Gastrocnemius medialis (tissue), 4 donors: ENCODE data around the gene LTO1. TPM values are rescaled to one million over a fixed set of nuclear protein-coding genes. Genes with fewer than 3 reads are reported as not detected.

Experiments
- ATAC-seq, 2 donors: fragments of 150-250 bp; one replicate each; pipeline ENCODE4 v1.9.1; 2016
- DNase-seq, 2 donors: peaks; one replicate each; pipeline ENCODE4 v3.0.0-alpha.2; 2019
- H3K27ac ChIP-seq, 4 donors: fragments of 200-600 bp; sonication (generic); 1 replicate in 1 of 4; 2 replicates in 3 of 4; pipeline ENCODE4 v1.5.1; 2016 to 2018; ENCODE audit warnings: mild to moderate bottlenecking in 2 of 4, moderate library complexity in 1 of 4
- H3K27me3 ChIP-seq, 3 donors: fragments of 200-600 bp; sonication (generic) in 2 of 3; 1 replicate in 1 of 3; 2 replicates in 2 of 3; pipeline versions ENCODE4 v1.5.1 to v1.6.0; 2016 to 2019; ENCODE audit warnings: mild to moderate bottlenecking in 1 of 3, moderate library complexity in 1 of 3
- H3K36me3 ChIP-seq, 2 donors: fragments of 200-600 bp; sonication (generic) in 1 of 2; one replicate each; pipeline ENCODE4 v1.5.1; 2017 to 2018
- H3K4me1 ChIP-seq, 2 donors: fragments of 200-600 bp; sonication (generic) in 1 of 2; one replicate each; pipeline ENCODE4 v1.5.1; 2016 to 2017; ENCODE audit warnings: mild to moderate bottlenecking in 2 of 2
- H3K4me3 ChIP-seq, 4 donors: fragments of 200-600 bp; sonication (generic) in 3 of 4; 1 replicate in 1 of 4; 2 replicates in 3 of 4; pipeline ENCODE4 v1.5.1; 2016 to 2019; ENCODE audit warnings: mild to moderate bottlenecking in 2 of 4
- H3K9me3 ChIP-seq, 3 donors: fragments of 200-600 bp; sonication (generic) in 2 of 3; 1 replicate in 1 of 3; 2 replicates in 2 of 3; pipeline ENCODE4 v1.5.1; 2016 to 2019
- POLR2A ChIP-seq, 2 donors: fragments of 450-650 bp; IDR thresholded peaks; one replicate each; pipeline ENCODE4 v1.6.1; 2017; ENCODE audit warnings: antibody characterized with exemption in 2 of 2, mild to moderate bottlenecking in 2 of 2, moderate library complexity in 2 of 2
- in situ Hi-C, 4 donors: fragments of 200-750 bp; cut with MboI; loops; one replicate each; pipeline versions ENCODE4 v1.15.0 to v1.8.0; 2017; ENCODE audit warnings: low sequenced_read_pairs in 4 of 4
- intact Hi-C: fragments of 100-400 bp; cut with DNase I; formaldehyde crosslinking; loops from one replicate; pipeline ENCODE4 v1.15.1; 2023; ENCODE audit warnings: low total_unique reads
- total RNA-seq, 4 donors: library from RNA; depleted of rRNA; stranded (reverse); fragments of >200 nt; gene quantifications; one replicate each; pipeline versions ENCODE4 v1.1.0 to v1.2.3, GENCODE V29; 2016
- TF ChIP-seq, protein P1 (sequence below), 5 experiments: fragments of 450-650 bp in 3 of 5; fragments of 200-600 bp in 2 of 5; sonication (generic) in 2 of 5; IDR thresholded peaks in 4 of 5; conservative IDR thresholded peaks in 1 of 5; 1 replicate in 4 of 5; 2 replicates in 1 of 5; pipeline ENCODE4 v1.5.1; 2016 to 2019; ENCODE audit warnings: antibody characterized with exemption in 5 of 5, mild to moderate bottlenecking in 3 of 5, moderate library complexity in 3 of 5

The LTO1 gene
- total RNA-seq, 4 donors from 2014 or later: 9.5 to 18.2 (median 13.3) TPM

DNA sequence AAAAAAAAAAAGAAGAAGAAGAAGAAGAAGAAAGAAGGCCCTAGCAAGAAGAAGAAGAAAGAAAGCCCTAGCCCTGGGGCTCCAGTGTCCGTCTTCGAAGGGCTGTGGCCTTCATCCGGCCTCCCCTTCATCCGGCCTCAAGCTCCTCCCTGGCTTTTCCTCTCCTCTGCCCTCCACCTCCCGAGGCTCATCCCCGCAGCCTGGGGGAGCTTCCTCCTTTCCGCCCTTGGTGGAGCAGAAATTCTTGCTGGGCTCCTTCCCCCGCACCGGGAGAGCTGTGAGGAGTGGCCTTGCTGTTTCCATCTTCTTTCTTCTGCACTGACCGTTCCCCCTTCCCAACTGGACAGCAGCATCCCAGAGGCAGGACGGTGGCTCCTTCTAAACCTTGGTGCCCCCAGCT is 9.5 kb upstream of the LTO1 start:
- DNase-seq (no peak), ATAC-seq (no peak)
- intact Hi-C loops (loop anchor here (2.0 kb wide), 1 partner anchor 506 kb away; no protein-coding TSS in a partner anchor), in situ Hi-C loops (loop anchor here (5.0 to 25.0 kb wide), 4 partner anchors 203 to 520 kb away; partner anchors contain the start of gene FADD (in 1 of the 4))
- Histone ChIP-seq H3K9me3 (no peaks in the 10 kb centered on the region), H3K36me3 (no peaks in the 10 kb centered on the region), H3K27ac (no peak overlapping the region), H3K4me1 (peaks cover 0 to 8% of the 10 kb centered on the region in 2 donors), H3K27me3 (peaks cover 0 to 2% (median 0%) of the 10 kb centered on the region in 3 donors), H3K4me3 (no peak overlapping the region)
- no peak for TF ChIP-seq POLR2A (IDR thresholded peaks at IDR 0.05)
- TF ChIP-seq, protein P1, sequence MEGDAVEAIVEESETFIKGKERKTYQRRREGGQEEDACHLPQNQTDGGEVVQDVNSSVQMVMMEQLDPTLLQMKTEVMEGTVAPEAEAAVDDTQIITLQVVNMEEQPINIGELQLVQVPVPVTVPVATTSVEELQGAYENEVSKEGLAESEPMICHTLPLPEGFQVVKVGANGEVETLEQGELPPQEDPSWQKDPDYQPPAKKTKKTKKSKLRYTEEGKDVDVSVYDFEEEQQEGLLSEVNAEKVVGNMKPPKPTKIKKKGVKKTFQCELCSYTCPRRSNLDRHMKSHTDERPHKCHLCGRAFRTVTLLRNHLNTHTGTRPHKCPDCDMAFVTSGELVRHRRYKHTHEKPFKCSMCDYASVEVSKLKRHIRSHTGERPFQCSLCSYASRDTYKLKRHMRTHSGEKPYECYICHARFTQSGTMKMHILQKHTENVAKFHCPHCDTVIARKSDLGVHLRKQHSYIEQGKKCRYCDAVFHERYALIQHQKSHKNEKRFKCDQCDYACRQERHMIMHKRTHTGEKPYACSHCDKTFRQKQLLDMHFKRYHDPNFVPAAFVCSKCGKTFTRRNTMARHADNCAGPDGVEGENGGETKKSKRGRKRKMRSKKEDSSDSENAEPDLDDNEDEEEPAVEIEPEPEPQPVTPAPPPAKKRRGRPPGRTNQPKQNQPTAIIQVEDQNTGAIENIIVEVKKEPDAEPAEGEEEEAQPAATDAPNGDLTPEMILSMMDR (IDR thresholded peaks at IDR 0.05 in 4 of 5, conservative IDR thresholded peaks at IDR 0.05 in 1 of 5): no peak

DNA sequence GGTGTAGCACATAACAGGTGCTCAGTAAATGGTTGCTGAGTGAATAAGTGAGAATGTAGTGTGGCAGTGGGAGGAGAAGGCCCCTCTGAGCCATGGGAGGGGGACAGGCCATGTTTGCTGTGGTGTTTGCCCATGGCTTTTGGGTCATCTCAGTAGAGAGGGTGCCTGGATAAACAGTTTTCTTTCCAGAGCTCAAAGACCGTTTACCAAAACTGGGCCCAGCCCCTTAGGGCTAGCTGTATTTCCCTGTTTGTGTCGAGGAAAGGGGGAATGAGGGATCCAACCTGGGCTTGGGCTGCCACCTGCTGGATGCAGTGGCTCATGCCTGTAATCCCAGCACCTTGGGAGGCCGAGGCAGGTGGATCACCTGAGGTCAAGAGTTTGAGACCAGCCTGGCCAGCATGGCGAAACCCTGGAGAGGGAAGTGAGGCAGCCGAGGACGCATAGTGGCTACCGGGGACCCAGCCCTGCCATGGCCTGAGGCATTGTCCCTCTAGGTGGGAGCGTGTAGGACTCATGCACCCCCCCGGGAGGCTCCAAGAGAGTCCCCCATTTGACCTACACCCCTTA is 8.7 kb upstream of the LTO1 start:
- H3K4me3 ChIP-seq: no peak overlapping the region
- in situ Hi-C loops (loop anchor here (5.0 to 25.0 kb wide), 4 partner anchors 203 to 521 kb away; partner anchors contain the start of gene FADD (in 1 of the 4)), intact Hi-C loops (loop anchor here (2.0 kb wide), 1 partner anchor 507 kb away; no protein-coding TSS in a partner anchor)
- H3K36me3 ChIP-seq: no peaks in the 10 kb centered on the region
- H3K9me3 ChIP-seq: no peaks in the 10 kb centered on the region
- H3K27me3 ChIP-seq: peaks cover 0 to 2% (median 0%) of the 10 kb centered on the region in 3 donors
- TF ChIP-seq POLR2A (IDR thresholded peaks at IDR 0.05): no peak
- H3K27ac ChIP-seq: no peak overlapping the region
- DNase-seq (no peak), ATAC-seq (no peak)
- H3K4me1 ChIP-seq: peaks cover 0 to 8% of the 10 kb centered on the region in 2 donors

DNA sequence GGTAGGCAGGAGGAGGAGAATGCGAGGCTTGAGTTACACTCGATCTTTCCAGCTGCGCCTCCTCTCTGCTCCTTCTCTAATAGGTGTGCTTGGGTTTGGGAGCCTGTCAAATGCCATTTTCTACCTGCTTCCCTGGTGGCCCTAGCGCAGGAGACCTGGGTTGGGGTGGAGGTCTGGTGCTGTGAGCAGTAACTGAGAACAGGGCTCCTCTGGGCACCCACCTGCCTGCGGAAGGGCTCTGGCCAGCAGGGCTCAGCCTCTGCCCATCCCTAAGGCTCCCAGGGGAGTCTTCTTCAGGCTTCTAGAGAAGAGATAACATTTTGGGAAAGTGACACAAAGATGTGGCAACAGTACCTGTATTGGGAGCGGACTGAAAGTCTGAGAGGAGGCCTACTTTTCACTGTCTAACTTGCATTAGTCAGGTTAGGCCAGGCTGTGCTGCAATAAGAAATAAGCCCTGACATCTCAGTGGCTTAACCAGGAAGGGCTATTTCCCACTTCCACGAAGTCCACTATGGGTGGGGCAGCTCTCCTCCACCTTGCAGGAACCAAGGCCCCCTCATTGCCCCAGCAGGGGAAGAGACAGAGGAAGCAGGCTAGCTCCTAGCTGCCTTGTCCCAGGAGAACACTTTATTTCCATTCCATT is 7.7 kb upstream of the LTO1 start:
- Histone ChIP-seq H3K36me3 (no peaks in the 10 kb centered on the region), H3K9me3 (no peaks in the 10 kb centered on the region), H3K27ac (no peak overlapping the region), H3K4me3 (no peak overlapping the region), H3K4me1 (peaks cover 0 to 8% of the 10 kb centered on the region in 2 donors), H3K27me3 (peaks cover 0 to 2% (median 0%) of the 10 kb centered on the region in 3 donors)
- ATAC-seq: no peak
- DNase-seq: no peak
- intact Hi-C loops: no loop called here
- in situ Hi-C loops: loop anchor here (5.0 to 25.0 kb wide), 4 partner anchors 204 to 522 kb away; partner anchors contain the start of gene FADD (in 1 of the 4)
- TF ChIP-seq POLR2A (IDR thresholded peaks at IDR 0.05): no peak
- TF ChIP-seq, protein P1 (IDR thresholded peaks at IDR 0.05 in 4 of 5, conservative IDR thresholded peaks at IDR 0.05 in 1 of 5): no peak

DNA sequence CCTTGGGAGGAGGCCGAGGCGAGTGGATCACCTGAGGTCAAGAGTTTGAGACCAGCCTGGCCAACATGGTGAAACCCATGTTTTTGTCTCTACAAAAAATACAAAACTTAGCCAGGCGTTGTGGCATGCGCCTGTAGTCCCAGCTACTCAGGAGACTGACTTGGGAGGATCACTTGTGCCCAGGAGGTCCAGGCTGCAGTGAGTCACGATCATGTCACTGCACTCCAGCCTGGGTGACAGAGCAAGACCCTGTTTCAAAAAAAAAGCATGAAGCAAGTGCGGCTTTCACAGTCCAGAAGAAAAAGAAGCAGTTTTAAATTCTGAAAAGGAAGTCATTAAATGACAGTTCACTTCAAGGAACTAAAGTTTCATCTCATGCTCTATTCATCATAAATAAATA is 7.1 kb upstream of the LTO1 start:
- in situ Hi-C loops (loop anchor here (5.0 to 25.0 kb wide), 4 partner anchors 205 to 523 kb away; partner anchors contain the start of gene FADD (in 1 of the 4)), intact Hi-C loops (no loop called here)
- Histone ChIP-seq H3K36me3 (no peaks in the 10 kb centered on the region), H3K4me3 (no peak overlapping the region), H3K27ac (no peak overlapping the region), H3K9me3 (no peaks in the 10 kb centered on the region), H3K4me1 (peaks cover 0 to 8% of the 10 kb centered on the region in 2 donors), H3K27me3 (peaks cover 0 to 2% (median 0%) of the 10 kb centered on the region in 3 donors)
- TF ChIP-seq, protein P1 (IDR thresholded peaks at IDR 0.05 in 4 of 5, conservative IDR thresholded peaks at IDR 0.05 in 1 of 5): no peak
- TF ChIP-seq POLR2A (IDR thresholded peaks at IDR 0.05): no peak
- DNase-seq (no peak), ATAC-seq (no peak)

DNA sequence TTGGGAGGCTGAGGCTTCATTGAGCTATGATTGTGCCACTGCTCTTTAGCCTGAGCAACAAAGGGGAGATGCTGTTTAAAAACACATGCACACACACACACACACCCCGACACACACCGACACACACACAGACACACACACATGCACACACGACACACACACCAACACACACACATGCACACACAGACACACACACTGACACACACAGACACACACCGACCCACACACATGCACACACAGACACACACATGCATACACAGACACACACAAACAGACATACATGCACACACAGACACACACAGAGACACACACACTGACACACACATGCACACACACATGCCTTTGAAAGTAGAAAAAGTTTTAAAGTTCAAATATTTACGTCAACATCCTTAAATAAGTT is 5.5 kb upstream of the LTO1 start:
- Histone ChIP-seq H3K27me3 (peaks cover 0 to 2% (median 0%) of the 10 kb centered on the region in 3 donors), H3K4me1 (peaks cover 0 to 3% of the 10 kb centered on the region in 2 donors), H3K36me3 (no peaks in the 10 kb centered on the region), H3K9me3 (no peaks in the 10 kb centered on the region), H3K27ac (no peak overlapping the region), H3K4me3 (no peak overlapping the region)
- intact Hi-C loops (no loop called here), in situ Hi-C loops (loop anchor here (5.0 to 25.0 kb wide), 4 partner anchors 207 to 524 kb away; partner anchors contain the start of gene FADD (in 1 of the 4))
- no peak for ATAC-seq
- TF ChIP-seq POLR2A (IDR thresholded peaks at IDR 0.05): no peak
- TF ChIP-seq, protein P1 (IDR thresholded peaks at IDR 0.05 in 4 of 5, conservative IDR thresholded peaks at IDR 0.05 in 1 of 5): no peak
- peak in 1 of 2 donors; percentile 2 for DNase-seq
